ENCODE results near the gene USF1.

DNA sequence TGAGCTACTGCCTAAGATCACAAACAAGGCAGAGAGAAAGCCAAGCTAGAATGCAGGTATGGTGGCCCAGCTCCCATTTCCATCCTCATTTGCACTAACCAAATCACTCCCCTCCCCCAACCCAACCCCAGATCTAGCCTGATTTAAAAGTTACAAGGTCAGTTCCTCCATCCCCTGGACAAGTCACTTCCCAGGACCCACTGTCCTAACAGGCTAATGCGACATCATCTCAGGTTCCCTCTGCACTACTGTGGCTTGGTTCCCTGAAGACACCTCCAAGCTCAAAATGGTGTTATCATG lies 27.2 kb downstream of the USF1 start:
- TF ChIP-seq, protein P1, sequence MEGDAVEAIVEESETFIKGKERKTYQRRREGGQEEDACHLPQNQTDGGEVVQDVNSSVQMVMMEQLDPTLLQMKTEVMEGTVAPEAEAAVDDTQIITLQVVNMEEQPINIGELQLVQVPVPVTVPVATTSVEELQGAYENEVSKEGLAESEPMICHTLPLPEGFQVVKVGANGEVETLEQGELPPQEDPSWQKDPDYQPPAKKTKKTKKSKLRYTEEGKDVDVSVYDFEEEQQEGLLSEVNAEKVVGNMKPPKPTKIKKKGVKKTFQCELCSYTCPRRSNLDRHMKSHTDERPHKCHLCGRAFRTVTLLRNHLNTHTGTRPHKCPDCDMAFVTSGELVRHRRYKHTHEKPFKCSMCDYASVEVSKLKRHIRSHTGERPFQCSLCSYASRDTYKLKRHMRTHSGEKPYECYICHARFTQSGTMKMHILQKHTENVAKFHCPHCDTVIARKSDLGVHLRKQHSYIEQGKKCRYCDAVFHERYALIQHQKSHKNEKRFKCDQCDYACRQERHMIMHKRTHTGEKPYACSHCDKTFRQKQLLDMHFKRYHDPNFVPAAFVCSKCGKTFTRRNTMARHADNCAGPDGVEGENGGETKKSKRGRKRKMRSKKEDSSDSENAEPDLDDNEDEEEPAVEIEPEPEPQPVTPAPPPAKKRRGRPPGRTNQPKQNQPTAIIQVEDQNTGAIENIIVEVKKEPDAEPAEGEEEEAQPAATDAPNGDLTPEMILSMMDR (conservative IDR thresholded peaks at IDR 0.05; ENCODE audit: low read length) = no peak
- no peak for TF ChIP-seq EZH2phosphoT487 (IDR thresholded peaks at IDR 0.05; ENCODE audit: borderline replicate concordance, low read depth, low read length)
